ENCODE measurements around the gene BTBD16. TPM values are rescaled to one million over a fixed set of nuclear protein-coding genes. Genes with fewer than 3 reads are reported as not detected.
A peak's percentile ranks its signal among the peaks of the same experiment; 100 is the strongest.

Gene BTBD16
- total and polyA plus RNA-seq, 2 of the 13 experiments (the other 11 are each of a cell fraction or from before 2014, with no cell fraction given): 5.0 to 11.9 TPM

GRCh38 chr10:122374237-122374858, 103.3 kb downstream of the BTBD16 start, which contains the start of gene PLEKHA1:
PLEKHA1 (plus strand) TSS chr10:122374708; CDS start chr10:122393201, 18,493 bp downstream.
- ChIA-PET CTCF (ENCODE audit: low intra/inter-chr PET ratio, low total read pairs) (no interaction called here), POLR2A (interaction anchor here (1.0 to 4.0 kb wide), 17 partner anchors 13 to 107 kb away, joined by 3 to 53 read pairs (median 7); partner anchors contain the start of gene BTBD16)
- Histone ChIP-seq H3K9me3 (ENCODE audit: low read length) (no peaks in the 10 kb centered on the region), H3K4me1 (ENCODE audit: insufficient read depth, low read length) (peaks cover 61% of the 10 kb centered on the region), H3K9ac (ENCODE audit: insufficient read depth, low read depth, low read length) (peak within 1 kb of the TSS; percentile 89), H3K27me3 (ENCODE audit: control insufficient read depth in 1 of 2, insufficient read depth in 2 of 2, low read length in 2 of 2) (peaks cover 0 to 6% of the 10 kb centered on the region in 2 experiments; a peak in 1 of 5 replicates), H2AFZ (ENCODE audit: low read length) (no peak within 1 kb of the TSS), H3K79me2 (ENCODE audit: insufficient read depth, low read length) (peaks cover 44% of the 10 kb centered on the region), H3K4me2 (ENCODE audit: low read depth, low read length) (peak within 1 kb of the TSS; percentile 93), H4K20me1 (ENCODE audit: insufficient read depth, low read length) (0 out of 2 replicates have a peak, but pooled peaks cover 5% of the 10 kb centered on the region), H3K27ac (ENCODE audit: extremely low read length, insufficient read depth, low read length) (peak within 1 kb of the TSS; percentile 82), H3K4me3 (replicated peaks in 1 of 3; ENCODE audit: insufficient read depth in 1 of 3, low read depth in 2 of 3, low read length in 3 of 3) (peak within 1 kb of the TSS; percentile 86 to 89 (median 87)), H3K36me3 (replicated peaks in 1 of 2; ENCODE audit: control insufficient read depth in 1 of 2, insufficient read depth in 2 of 2, low read length in 2 of 2) (peaks cover 0 to 5% of the 10 kb centered on the region in 2 experiments; a peak in 1 of 5 replicates)
- peak; percentile 68 for FAIRE-seq
- DNase-seq (ENCODE audit: low spot score): peak; percentile 84
- no TSS peak for BruUV-seq (replicated peaks)
- intact Hi-C loops (cut with micrococcal nuclease; ENCODE audit: unreplicated experiment): loop anchor here (1.0 to 2.0 kb wide), 3 partner anchors 21 to 76 kb away; no protein-coding TSS in a partner anchor
- peak; percentile 95 for ATAC-seq
- WGBS (ENCODE audit: low lambda C conversion rate): 2% methylated on average over 25 of the region's 71 CpGs
- in situ Hi-C loops (cut with HindIII; ENCODE audit: extremely low pct_ligation_motif_present, low pct_unique_long_range_greater_than_20kb): no loop called here
- TF ChIP-seq MED1 (CRISPR knock-in tag; IDR thresholded peaks at IDR 0.05) (no peak), CCDC6 (CRISPR knock-in tag; IDR thresholded peaks at IDR 0.05) (peak; percentile 31; the same call in 1 of the 2 replicates), IRF2 (CRISPR knock-in tag; IDR thresholded peaks at IDR 0.05) (no peak), ZNF143 (CRISPR knock-in tag; IDR thresholded peaks at IDR 0.05) (peak; percentile 93), ZNF776 (CRISPR knock-in tag; IDR thresholded peaks at IDR 0.05) (peak; percentile 49; the same call in 1 of the 2 replicates), ARNTL (CRISPR knock-in tag; IDR thresholded peaks at IDR 0.05) (no peak), RBM39 (IDR thresholded peaks at IDR 0.05; ENCODE audit: low read depth, low read length, poor library complexity, severe bottlenecking) (peak; percentile 32), ZNF607 (CRISPR knock-in tag; IDR thresholded peaks at IDR 0.05; ENCODE audit: borderline replicate concordance) (peak; percentile 34; the same call in 1 of the 2 replicates), ELF4 (CRISPR knock-in tag; IDR thresholded peaks at IDR 0.05; ENCODE audit: borderline replicate concordance) (no peak; the same call in 1 of the 2 replicates), ELF3 (CRISPR knock-in tag; IDR thresholded peaks at IDR 0.05) (peak; percentile 89), TBP (CRISPR knock-in tag; IDR thresholded peaks at IDR 0.05) (0 out of 2 replicates have a peak, but pooled peaks have one; percentile 69), IKZF5 (CRISPR knock-in tag; IDR thresholded peaks at IDR 0.05) (no peak), HOXA3 (CRISPR knock-in tag; IDR thresholded peaks at IDR 0.05) (peak; percentile 52; the same call in 1 of the 2 replicates), THAP8 (CRISPR knock-in tag; IDR thresholded peaks at IDR 0.05; ENCODE audit: borderline replicate concordance) (no peak), TAF15 (IDR thresholded peaks at IDR 0.05; ENCODE audit: low read depth, low read length, poor library complexity, severe bottlenecking) (peak; percentile 68), SNAPC2 (CRISPR knock-in tag; IDR thresholded peaks at IDR 0.05) (0 out of 2 replicates have a peak, but pooled peaks have one; percentile 57), ZNF629 (CRISPR knock-in tag; conservative IDR thresholded peaks at IDR 0.05) (no peak), IRX3 (CRISPR knock-in tag; IDR thresholded peaks at IDR 0.05; ENCODE audit: borderline replicate concordance, low read depth) (0 out of 2 replicates have a peak, but pooled peaks have one; percentile 34)
- TF ChIP-seq, protein P1, sequence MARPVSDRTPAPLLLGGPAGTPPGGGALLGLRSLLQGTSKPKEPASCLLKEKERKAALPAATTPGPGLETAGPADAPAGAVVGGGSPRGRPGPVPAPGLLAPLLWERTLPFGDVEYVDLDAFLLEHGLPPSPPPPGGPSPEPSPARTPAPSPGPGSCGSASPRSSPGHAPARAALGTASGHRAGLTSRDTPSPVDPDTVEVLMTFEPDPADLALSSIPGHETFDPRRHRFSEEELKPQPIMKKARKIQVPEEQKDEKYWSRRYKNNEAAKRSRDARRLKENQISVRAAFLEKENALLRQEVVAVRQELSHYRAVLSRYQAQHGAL (CRISPR knock-in tag; IDR thresholded peaks at IDR 0.05; ENCODE audit: not compliant biosample characterization): no peak
- TF ChIP-seq, protein P2, sequence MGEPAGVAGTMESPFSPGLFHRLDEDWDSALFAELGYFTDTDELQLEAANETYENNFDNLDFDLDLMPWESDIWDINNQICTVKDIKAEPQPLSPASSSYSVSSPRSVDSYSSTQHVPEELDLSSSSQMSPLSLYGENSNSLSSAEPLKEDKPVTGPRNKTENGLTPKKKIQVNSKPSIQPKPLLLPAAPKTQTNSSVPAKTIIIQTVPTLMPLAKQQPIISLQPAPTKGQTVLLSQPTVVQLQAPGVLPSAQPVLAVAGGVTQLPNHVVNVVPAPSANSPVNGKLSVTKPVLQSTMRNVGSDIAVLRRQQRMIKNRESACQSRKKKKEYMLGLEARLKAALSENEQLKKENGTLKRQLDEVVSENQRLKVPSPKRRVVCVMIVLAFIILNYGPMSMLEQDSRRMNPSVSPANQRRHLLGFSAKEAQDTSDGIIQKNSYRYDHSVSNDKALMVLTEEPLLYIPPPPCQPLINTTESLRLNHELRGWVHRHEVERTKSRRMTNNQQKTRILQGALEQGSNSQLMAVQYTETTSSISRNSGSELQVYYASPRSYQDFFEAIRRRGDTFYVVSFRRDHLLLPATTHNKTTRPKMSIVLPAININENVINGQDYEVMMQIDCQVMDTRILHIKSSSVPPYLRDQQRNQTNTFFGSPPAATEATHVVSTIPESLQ (CRISPR knock-in tag; conservative IDR thresholded peaks at IDR 0.05): no peak

All from HepG2 (cell line).